ENCODE data around the gene KRT16.
"Not testable (repeated sequence)": the region's sequence is repeated elsewhere in the genome, so short reads cannot be mapped to it uniquely, and the experiment has no call there.

Gene KRT16

DNA sequence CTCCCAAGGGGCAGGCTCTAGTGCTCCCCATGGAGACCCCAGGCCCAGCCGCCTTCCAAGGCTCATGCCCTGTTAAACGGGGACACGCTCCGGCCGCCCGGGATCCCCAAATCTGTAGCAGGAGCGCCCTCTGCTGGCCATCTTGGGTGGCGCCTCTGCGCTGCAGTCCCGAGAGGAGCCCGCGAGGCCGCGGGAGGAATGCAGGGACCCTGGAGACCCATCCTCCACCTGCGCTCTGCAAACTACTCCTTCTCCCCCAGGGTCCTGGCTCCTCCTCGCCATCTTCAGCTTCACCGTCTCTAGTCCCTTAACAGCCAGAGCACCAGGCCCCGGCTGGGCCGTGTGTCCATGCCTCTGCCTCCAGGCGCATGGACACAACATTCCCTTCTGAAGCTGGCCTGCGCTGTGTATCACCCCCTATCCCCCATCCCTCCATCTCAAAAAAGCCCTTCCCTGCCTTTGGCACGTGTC, 35.4 kb upstream of the KRT16 start:
- peak; percentile 87 for DNase-seq (ENCODE audit: low spot score)

DNA sequence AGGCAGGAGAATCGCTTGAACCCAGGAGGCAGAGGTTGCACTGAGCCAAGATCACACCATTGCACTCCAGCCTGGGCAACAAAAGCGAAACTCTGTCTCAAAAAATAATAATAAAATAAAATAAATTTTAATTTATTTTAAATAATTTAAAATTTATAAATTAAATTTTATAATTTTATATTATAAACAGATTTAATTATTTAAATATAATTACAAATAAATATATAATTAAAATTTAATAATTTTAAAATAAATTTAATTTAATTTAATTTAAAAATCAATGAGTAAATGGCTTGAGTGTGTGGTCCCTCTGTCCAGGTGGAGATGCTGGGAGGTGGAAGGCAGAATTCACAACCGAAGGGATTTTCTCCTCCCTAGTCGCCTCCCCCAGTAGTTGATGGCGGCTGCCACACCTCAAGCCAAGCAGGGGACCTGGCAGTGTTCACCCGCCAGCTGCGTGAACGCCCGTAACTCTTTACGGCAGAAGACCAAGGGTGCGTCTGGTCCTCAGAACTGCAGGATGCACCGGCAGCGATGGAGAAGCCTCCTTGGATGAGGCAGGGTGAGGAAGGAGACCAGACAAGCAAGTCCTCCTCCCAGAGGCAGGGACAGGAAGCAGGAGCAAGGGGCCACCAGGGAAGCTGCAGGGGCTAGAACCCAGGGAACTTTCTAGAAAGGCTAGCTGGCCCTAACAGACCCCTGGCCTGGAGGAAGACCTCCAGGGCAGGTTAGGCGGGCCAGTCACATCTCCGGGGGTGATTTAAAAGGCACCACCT, 34.7 kb upstream of the KRT16 start:
- DNase-seq (ENCODE audit: low spot score) = peak; percentile 82

DNA sequence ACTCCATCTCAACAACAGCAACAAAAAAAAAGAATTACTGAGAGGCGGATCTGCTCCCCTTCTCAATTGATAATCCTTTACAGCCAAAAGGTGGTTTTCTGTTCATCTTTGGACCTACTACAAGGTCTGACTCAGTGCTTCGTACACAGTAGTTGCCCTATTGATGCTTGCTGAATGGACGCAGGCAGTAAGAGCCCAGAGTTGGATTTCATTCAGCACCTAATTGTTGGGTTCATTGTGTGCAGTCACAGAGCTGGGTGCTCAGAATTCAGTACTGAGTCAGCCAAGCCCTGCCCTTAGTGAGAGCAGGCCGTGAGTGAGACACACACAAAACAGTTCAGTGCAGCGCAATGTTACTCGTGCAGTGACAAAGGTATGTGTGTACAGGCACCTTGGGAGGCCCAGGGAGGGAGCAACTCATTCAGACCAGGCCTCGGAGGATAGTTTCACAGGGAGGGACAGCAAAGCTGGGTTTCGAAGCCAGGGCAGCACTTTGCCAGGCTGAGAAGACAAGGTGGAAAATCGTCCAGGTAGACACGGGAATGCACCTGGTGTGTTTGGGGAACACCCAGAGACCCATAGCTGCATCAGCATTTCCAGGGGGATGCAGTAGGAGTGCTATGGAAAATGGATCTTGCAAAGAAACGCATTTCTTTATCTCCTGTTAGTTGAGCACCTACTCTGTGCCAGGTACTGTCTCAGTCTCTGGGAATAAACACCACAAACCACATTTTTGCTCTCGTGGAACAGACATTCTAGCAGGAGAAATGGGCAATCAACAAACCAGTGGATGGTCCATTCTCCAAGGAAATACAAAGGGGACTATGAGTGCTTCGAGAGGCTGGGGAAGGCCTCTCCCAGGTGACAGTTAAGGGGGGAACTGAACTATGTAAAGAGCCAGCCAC, 29.9 kb upstream of the KRT16 start:
- no peak for DNase-seq (ENCODE audit: low spot score)

DNA sequence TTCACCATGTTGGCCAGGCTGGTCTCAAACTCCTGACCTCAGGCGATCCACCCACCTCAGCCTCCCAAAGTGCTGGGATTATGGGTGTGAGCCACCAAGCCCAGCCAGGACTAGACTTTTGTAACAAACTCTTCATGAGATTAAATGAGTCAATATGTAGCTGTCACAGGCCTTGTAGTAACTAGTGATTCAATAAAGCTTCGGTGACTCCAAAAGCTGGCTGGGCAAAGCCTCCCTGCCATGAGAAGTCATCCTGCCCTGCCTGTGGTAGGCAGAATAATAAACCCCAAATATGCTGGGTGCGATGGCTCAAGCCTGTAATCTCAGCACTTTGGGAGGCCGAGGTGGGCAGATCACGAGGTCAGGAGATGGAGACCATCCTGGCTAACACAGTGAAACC, 28.0 kb upstream of the KRT16 start:
- DNase-seq (ENCODE audit: low spot score) = not testable (repeated sequence)

DNA sequence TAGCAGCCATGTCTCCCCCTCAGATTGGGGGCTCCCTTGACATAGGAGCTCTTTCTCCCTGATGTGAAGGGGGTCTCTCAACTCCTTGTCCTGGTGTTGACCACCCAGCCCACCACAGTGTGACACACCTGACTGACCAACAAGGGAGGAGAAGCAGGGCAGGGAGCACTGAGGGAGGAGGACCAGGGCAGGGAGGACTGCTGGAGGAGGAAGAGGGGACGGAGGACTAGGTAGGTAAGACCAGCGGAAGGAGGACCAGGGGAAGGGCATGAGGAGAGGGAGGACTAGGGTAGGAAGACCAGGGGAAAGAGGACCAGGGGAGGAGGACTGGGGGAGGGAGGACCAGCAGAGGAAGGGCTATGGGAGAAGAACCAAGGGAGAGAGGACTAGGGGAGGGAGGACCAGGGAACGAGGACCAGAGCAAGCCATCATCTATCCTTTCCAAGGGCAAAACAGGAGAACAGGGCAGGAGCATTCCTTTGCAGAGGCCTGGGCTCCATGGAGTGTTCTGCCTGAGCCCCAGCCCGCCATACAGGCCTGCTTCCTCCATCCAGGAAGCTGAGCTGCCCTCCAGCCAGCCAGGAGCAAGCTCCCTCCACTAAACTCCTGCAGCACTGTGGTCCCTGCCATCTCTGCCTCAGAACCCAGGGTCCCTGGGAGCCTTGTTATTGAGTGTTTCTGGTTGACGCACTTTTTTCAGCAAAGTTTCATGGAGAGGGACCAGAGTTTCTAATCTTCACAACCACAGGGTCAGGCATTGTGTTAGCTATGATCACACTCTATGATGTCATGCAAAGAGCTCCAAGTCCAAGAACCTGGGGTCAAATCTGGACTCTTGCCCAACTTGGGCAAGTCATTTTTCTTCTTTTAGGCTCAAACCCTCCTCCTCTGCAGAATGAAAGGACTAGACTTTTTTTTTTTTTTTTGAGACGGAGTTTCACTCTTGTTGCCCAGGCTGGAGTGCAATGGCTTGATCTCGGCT, 27.2 kb upstream of the KRT16 start:
- DNase-seq (ENCODE audit: low spot score) = no peak

DNA sequence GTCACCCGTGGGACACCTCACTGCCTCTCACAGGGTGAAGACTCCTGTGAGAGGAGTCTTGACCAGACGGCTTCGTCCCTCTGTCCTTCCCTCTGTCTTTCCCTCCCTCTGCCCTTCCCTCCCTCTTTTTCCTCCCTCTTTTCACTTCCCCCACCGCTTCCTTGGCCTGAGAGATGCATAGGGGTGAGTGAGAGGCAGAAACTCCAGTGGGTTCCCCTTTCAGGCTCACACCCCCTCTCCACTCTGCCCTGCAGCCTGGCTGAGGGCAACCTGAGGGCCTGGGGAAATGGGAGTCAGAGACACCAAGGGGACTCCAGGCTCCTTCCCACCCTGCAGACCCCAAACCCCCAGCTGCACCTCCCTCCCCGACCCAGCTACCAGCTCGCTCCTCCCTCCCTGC, 26.4 kb upstream of the KRT16 start:
- DNase-seq (ENCODE audit: low spot score) = no peak

DNA sequence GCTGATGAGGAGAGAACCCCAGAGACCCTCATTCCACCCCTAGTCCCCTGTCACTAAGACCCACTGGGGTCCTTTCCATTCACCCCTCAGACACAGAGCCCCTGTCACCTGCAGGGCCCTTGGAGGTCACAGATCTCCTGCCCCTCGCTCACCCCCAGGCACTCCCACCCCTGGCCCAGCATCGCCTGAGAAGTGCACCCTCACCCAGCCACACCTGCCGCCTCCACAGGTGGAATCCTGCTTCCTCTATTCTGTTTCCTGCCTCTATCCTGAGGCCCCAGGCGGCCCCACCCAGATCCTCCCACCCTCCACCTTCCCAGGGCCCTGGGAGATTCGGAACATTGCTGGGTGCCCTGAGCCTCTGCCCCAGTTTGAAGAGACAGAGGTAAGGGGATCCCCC, 25.6 kb upstream of the KRT16 start:
- DNase-seq (ENCODE audit: low spot score) = no peak

DNA sequence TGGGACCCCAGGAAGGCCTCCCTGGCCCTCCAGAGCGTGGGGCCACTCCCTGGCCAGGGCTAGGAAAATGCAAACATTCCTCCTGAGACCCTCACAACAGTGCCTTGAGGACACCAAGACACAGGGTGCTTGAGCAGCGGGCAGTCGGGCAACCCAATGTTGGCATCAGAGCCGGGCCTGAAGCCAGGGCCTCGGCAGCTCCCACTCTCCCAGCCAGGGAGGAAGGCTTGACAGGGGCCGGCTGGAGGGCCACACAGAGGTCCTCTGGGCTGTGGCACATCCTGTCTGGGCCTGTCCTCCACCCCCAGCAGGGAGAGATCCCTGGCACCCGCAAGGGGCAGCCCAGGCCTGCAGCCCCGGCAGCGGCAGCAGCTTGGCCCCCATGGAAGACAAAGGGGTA, 24.1 kb upstream of the KRT16 start:
- no peak for DNase-seq (ENCODE audit: low spot score)

DNA sequence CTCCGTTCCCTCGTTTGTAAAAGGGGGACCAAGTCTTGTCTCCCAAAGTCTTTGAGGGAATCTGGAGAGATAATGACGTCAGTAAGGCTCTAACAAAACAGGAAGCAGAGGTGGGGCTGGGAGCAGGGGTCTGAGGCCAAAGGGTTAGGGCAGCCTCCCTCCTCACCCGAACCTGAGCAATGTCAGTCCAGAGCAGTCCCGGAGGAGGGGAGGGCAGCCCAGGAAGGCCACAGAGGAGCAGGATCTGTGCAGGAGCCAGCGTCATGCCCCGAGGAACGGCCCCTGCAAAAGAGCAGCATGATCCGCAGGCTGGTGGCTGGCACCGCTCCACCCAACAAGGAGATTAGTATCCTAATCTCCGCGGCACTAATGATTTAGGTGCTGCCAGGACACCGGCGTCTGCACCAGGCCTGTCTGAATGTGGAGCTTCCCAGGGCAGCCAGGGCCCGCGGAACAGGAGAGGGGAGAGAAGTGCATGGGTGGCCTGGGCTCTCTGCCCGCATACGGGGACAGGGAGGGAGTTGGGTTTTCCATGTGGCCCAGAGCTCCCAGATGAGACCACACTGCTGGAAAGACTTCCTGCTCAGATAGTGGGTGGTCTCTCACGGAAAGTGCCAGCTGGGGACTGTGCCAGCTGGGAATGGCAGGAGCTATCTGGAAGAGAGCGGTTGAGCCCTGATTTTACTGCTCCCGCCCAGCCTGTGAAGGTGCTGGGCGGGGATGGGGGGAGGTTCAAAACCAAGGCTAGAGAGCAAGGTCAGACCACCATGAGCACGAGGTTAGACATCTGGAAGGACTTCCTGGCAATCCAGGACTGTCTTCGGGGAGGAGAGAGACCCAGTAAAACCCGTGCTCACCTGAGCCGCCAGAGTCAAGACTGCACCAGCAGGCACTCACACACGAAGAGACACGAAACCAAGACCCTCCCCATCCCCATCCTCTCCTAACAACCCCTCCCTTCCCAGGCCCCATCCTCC, 22.8 kb upstream of the KRT16 start:
- no peak for DNase-seq (ENCODE audit: low spot score)

DNA sequence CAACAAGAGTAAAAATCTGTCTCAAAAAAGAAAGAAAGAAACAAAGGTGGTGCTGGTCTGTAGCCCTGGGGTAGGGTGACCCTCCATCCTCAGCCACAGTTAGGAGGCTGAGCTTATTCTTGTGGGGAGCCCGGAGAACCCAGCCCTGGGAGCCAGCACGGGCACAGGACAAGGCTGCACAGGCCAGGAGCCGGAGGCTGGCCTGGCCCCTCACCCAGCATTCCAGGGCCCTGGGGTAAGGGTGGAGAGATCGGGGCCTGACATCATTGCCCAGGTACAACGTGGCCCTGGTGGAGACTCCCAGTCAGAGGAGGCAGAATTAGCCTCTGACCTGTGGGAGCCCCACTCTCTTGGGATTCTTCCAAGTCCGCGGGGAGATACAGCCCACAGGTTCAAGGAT, 22.1 kb upstream of the KRT16 start:
- no peak for DNase-seq (ENCODE audit: low spot score)

DNA sequence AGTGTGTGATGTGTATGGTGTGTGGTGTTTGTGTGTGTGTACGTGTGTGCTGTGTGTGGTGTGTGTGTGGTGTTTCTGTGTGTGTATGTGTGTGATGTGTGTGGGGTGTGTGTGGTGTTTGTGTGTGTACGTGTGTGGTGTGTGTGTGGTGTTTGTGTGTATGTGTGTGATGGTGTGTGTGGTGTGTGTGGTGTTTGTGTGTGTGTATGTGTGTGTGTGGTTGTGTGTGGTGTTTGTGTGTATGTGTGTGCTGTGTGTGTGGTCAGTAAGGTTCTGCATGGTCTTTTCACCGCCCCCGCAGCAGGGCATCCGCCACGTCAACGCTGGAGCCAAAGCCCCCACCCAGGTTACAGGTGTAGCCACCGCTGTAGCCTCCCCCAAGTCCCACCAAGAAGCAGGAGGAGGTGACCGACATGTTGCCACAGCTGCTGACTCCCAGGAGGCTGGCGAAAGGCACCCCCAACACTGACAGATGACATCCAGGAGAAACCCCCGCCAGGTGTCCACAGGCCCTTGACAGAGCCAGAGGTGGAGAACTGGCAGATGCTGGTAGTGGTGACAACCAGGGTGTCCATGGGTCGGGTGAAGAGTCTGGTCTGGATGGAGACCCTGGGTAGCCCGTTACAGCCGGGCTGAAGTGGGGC, 21.1 kb upstream of the KRT16 start:
- DNase-seq (ENCODE audit: low spot score) = peak; percentile 60

DNA sequence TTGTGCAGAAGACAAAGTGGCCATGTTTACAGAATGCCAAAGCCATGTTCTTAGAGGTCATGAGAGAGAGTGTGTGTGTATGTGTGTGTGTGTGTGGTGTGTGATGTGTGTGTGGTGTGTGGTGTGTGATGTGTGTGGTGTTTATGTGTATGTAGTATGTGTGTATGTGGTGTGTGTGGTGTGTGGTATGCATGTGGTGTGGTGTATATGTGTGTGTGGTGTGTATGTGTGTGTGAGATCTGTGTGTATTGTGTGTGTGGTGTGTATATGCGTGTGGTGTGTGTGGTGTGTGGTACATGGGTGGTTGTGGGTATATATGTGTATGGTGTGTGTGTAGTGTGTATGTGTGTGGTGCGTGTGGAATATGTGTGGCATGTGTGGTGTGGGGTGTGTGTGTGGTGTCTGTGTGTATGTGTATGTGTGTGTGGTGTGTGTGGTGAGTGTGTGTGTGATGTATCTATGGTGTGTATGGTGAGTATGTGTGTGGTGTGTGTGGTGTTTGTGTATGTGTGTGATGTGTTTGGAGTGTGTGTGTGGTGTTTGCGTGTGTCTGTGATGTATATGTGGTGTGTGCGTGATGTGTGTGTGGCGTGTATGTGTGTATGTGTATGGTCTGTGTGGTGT, 20.0 kb upstream of the KRT16 start:
- no peak for DNase-seq (ENCODE audit: low spot score)

DNA sequence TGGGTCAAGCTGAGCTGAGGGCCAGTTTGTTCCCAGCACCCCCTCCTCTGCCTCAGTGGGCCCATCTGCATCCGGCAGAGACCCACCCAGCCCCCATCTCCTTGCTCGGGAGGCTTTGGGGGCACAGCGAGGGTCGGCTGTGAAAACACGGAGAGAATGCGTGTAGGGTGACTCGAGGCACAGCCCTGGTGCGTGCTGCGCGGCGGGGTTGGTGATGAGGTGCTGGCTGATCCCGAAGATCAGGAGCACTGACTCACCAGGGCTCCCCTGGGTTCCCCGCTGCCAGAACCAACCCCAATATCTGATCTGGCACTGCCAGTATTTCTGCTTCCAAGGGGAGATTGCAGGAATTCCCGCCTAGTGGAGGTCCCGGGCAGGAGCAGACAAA, 19.3 kb upstream of the KRT16 start:
- no peak for DNase-seq (ENCODE audit: low spot score)

DNA sequence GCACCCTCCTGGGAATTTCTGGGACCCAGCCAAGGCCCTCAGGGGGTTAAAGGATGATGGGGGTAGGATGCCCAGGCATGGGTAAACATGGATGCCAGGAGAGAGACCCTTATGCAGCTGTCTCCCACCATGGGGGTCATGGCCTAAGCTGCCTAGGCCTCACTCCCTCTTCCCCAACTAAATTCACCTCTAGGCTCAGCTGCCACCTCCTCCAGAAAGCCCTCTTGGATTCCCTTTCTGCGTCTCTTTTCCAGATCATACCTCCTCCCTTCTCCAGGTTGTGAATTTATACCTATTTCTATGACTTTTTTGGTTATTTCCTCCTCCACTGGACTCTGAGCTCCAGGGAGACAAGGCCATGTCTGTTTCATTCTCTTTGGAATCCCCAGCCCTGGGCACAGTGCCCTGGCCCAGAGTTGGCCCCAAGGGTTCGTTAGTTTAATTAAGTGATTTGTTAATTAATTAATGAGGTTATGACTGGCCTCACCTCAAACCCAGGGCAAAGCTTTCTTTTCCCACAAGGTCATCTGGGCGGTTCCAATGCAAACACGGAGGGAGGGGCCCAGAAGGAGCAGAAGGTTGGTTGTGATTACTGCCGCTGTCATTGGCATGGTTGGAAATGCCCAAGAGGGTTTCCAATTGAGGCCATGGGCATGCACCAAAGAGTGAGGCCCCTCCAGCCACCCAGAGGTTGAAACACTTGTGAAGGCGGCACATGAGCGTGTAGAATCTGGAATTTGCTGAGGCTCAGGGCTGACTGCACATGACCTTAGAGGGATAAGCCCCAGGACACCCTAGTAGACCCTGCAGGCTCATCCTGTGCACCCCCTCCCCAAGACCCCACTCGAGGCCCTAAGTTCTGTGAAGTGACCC, 18.7 kb upstream of the KRT16 start:
- DNase-seq (ENCODE audit: low spot score) = no peak

DNA sequence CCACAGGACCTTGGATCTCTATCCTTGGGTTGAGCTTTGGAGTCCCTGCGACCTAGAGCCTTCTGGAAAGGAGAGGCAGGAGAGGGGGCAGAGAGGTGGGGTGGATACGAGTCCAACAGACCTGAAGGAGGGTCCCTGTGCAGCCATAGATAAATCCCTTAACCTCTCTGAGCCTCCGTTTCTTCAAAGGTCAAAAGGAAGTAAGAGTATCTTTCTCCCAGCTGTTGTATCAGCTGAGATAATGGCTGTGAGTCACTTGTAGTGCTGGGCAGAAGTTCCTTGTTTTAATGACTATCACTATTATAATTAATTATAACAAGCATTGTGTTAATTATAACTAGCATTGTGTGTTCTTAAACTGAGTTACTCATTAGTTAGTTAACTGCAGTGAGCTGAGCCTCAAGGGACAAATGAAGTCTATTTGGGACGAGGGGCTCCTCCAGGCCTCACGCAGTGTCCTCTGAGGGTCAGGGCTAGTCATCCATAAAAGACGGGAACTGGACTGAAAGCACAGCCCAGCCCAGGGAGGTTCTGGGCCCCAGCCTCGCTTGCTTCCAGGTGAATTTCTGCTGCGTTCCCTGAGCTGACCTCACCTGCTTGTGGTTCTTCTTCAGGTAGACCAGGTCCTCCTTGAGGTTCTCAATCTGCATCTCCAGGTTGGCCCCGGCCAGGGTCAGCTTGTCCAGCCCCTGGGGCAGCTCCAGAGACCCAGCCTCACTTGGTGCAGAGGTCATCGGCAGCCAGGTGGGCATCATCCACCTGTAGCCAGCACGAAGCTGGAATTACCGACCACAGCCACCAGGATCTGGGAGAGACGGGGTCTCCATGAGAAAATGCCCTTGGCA, 17.5 kb upstream of the KRT16 start:
- DNase-seq (ENCODE audit: low spot score) = no peak

DNA sequence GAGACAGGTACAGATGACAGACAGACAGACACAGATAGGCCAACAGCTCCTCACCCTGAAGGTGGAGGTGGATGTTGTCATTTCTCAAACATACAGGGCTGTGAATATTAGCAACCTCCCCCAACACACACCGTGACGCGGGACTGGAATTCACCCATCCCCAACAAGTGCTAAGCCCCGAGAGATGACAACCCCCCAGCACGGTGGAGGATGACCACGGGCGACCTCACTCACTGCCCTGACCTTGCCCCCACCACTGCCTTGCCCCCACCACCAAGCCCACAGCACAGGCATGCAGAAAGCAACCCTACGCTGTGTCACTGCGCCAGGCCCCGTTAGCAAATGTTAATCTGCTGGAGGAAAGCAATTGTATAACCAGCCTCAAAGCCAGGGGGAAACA, 16.7 kb upstream of the KRT16 start:
- DNase-seq (ENCODE audit: low spot score) = no peak

DNA sequence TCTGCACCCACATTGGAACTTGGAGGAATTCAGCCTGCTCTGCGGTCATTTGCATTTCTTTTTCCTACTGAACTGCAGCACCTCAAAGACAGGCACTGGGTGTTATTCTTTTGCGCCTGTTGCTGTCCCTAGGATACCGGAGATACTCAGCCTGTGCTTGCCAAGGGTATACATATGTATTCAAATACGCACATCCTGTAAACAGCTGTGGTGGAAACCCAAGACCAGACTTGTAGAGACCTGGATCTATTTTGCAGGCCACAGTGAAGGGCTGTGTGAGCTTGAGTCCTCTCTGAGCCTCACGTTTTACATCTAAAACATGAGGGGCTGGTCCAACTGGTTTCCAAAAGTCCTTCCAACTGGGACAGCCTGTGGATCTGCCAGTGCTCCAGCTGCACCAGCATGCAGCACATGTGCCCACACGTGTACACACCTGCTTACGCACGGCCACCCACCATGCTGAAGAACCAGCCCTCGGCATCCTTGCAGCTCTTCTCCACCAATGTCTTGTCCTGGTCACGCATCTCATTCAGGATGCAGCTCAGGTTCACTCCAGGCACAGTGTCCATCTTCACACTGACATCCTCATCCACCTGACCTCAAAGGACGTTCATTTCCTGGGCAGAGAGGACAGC, 16.2 kb upstream of the KRT16 start:
- not testable (repeated sequence) for DNase-seq (ENCODE audit: low spot score)

Data from SK-N-DZ (cell line).